ENCODE data around the gene ARHGEF28. TPM values are rescaled to one million over a fixed set of nuclear protein-coding genes. Genes with fewer than 3 reads are reported as not detected.

The ARHGEF28 gene
- total and polyA plus RNA-seq, 9 of the 15 experiments (the other 6 are each of a cell fraction or from before 2014, with no cell fraction given): 0.27 TPM; not detected in 8

DNA sequence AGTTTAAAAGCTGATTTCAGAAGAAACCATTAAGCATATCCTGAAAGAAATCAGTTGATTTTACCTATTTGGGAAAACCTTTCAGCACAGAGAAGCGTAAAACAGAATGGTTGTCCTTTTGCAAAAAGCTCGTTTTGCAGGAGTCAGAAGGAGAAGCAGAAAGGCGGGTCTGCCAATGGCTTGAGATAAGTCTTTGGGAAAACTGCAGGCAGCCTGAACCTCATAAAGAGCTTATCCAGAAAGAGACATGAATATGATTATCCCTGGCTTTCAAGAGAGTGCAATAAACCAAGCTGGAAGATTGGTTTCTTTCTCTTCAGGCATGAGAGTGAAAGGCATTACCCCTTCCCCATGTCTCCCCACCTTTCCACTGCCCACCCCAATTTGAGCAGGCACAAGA lies 353.3 kb downstream of the ARHGEF28 start (continued):
- TF ChIP-seq, protein P1, sequence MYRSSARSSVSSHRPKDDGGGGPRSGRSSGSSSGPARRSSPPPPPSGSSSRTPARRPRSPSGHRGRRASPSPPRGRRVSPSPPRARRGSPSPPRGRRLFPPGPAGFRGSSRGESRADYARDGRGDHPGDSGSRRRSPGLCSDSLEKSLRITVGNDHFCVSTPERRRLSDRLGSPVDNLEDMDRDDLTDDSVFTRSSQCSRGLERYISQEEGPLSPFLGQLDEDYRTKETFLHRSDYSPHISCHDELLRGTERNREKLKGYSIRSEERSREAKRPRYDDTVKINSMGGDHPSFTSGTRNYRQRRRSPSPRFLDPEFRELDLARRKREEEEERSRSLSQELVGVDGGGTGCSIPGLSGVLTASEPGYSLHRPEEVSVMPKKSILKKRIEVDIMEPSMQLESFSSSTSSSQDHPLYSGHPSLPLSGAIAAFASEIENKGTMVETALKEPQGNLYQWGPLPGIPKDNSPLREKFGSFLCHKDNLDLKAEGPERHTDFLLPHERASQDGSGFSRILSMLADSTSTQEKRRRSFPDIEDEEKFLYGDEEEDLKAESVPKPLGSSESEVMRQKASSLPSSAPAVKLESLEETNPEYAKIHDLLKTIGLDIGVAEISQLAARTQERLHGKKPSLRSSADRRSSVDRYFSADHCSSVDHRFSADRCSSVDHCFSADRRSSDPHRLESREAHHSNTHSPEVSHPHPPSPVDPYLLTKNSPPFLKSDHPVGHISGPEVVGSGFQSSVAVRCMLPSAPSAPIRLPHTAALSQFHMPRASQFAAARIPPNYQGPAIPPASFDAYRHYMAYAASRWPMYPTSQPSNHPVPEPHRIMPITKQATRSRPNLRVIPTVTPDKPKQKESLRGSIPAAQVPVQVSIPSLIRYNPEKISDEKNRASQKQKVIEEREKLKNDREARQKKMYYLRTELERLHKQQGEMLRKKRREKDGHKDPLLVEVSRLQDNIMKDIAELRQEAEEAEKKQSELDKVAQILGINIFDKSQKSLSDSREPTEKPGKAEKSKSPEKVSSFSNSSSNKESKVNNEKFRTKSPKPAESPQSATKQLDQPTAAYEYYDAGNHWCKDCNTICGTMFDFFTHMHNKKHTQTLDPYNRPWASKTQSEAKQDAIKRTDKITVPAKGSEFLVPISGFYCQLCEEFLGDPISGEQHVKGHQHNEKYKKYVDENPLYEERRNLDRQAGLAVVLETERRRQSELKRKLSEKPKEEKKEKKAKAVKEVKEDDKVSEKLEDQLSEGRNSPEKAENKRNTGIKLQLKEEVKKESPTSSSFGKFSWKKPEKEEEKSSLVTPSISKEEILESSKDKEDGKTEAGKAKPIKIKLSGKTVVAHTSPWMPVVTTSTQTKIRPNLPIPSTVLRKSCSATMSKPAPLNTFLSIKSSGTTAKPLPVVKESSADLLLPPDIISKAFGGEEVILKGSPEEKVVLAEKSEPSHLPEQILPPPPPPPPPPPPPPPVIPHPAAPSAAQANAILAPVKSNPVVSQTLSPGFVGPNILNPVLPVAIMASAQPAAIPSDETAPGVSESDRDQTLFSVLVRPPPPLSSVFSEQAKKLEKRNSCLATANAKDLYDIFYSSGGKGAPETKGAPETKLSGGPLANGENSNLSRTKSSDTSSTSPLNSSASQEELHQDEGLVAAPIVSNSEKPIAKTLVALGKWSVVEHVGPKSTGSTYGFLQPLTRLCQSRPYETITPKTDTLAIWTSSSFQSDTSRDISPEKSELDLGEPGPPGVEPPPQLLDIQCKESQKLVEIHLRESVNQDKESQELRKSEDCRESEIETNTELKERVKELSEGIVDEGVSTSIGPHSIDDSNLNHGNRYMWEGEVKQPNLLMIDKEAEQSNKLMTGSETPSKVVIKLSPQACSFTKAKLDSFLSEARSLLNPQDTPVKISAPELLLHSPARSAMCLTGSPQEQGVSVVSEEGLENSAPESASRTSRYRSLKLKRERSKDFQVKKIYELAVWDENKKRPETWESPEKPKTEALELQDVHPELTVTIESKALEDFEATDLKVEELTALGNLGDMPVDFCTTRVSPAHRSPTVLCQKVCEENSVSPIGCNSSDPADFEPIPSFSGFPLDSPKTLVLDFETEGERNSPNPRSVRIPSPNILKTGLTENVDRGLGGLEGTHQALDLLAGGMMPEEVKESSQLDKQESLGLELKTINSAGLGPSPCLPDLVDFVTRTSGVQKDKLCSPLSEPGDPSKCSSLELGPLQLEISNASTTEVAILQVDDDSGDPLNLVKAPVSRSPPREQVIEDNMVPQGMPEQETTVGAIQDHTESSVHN (IDR thresholded peaks at IDR 0.05; ENCODE audit: borderline replicate concordance in 1 of 2, low read depth in 1 of 2): no peak
- TF ChIP-seq PHF21A (IDR thresholded peaks at IDR 0.05; ENCODE audit: borderline replicate concordance, low read depth) (no peak), FUS (optimal IDR thresholded peaks at IDR 0.05; ENCODE audit: low read depth, low read length) (no peak), OTX1 (CRISPR knock-in tag; IDR thresholded peaks at IDR 0.05) (no peak), POLR2B (IDR thresholded peaks at IDR 0.05; ENCODE audit: low read depth, partially characterized antibody) (no peak)
